ENCODE results near the gene DEFB112. TPM values are rescaled to one million over a fixed set of nuclear protein-coding genes. Genes with fewer than 3 reads are reported as not detected.

DEFB112 gene
- total RNA-seq, 1 donor from 2014 or later: not detected

GRCh38 chr6:50003139-50003538 lies 46.6 kb downstream of the DEFB112 start:
- Histone ChIP-seq H3K27me3 (ENCODE audit: low read depth) (no peaks in the 10 kb centered on the region), H3K4me1 (no peaks in the 10 kb centered on the region), H3K27ac (no peak overlapping the region), H3K4me3 (no peak overlapping the region), H3K36me3 (no peaks in the 10 kb centered on the region), H3K9me3 (no peaks in the 10 kb centered on the region)
- DNase-seq: no peak
- ATAC-seq: no peak
- no peak for TF ChIP-seq CTCF (IDR thresholded peaks at IDR 0.05)
- intact Hi-C loops (cut with DNase I): no loop called here

- Histone ChIP-seq H3K27ac (no peak overlapping the region), H3K36me3 (no peaks in the 10 kb centered on the region), H3K9me3 (no peaks in the 10 kb centered on the region), H3K4me3 (no peak overlapping the region), H3K4me1 (no peaks in the 10 kb centered on the region), H3K27me3 (ENCODE audit: low read depth) (no peaks in the 10 kb centered on the region)
- intact Hi-C loops (cut with DNase I): no loop called here
- no peak for TF ChIP-seq CTCF (IDR thresholded peaks at IDR 0.05)
- ATAC-seq: no peak
- DNase-seq: no peak
These were observed 54.5 kb downstream of the DEFB112 start for GRCh38 chr6:49995278-49995677.

Other genes with a start within 250 kb of the DEFB112 start
- not detected for gene CRISP1, start 183.4 kb downstream of the DEFB112 start, total RNA-seq
- not detected for gene DEFB114, start 85.8 kb downstream of the DEFB112 start, total RNA-seq
- gene DEFB113, start 80.3 kb downstream of the DEFB112 start, total RNA-seq: not detected
- gene DEFB110, start 27.9 kb downstream of the DEFB112 start, total RNA-seq: not detected

Measured in lower lobe of right lung (tissue), 2 donors.